Astrocyte (in vitro differentiated cells and primary cell): ENCODE results near the gene SERF1B. TPM values are rescaled to one million over a fixed set of nuclear protein-coding genes. Genes with fewer than 3 reads are reported as not detected.
"Not testable (repeated sequence)": the region's sequence is repeated elsewhere in the genome, so short reads cannot be mapped to it uniquely, and the experiment has no call there.

Source experiments
- DNase-seq: peaks from one replicate; pipeline ENCODE4 v3.0.0-alpha.2; 2010; ENCODE audit warnings: low read depth
- FAIRE-seq: peaks from 2 replicates; lab custom pipeline; 2011; peaks lifted over from hg19 to GRCh38; lab: Jason Lieb, UNC
- H2AFZ ChIP-seq: 2 replicates; pipeline ENCODE4 v1.6.0; 2012; ENCODE audit warnings: low read depth, low read length, inconsistent platforms
- H3K27ac ChIP-seq: 2 replicates; pipeline ENCODE4 v1.5.1; 2011; ENCODE audit warnings: low read depth, low read length, inconsistent platforms
- H3K27me3 ChIP-seq: 2 replicates; pipeline ENCODE4 v1.6.0; 2011; ENCODE audit warnings: low read length, inconsistent platforms; ENCODE audit not compliant: insufficient read depth
- H3K36me3 ChIP-seq: 2 replicates; pipeline ENCODE4 v1.5.1; 2011; ENCODE audit warnings: low read length, inconsistent platforms; ENCODE audit not compliant: insufficient read depth
- H3K4me1 ChIP-seq: 2 replicates; pipeline ENCODE4 v1.5.1; 2011; ENCODE audit warnings: low read length, inconsistent platforms; ENCODE audit not compliant: insufficient read depth
- H3K4me2 ChIP-seq: 2 replicates; pipeline ENCODE4 v1.6.0; 2012; ENCODE audit warnings: low read length, inconsistent platforms
- H3K4me3 ChIP-seq: 2 replicates; pipeline ENCODE4 v1.5.1; 2011; ENCODE audit warnings: low read depth, mild to moderate bottlenecking, low read length, inconsistent platforms; ENCODE audit not compliant: insufficient read depth
- H3K79me2 ChIP-seq: 2 replicates; pipeline ENCODE4 v1.6.0; 2012; ENCODE audit warnings: mild to moderate bottlenecking, low read length, inconsistent platforms; ENCODE audit not compliant: insufficient read depth
- H3K9ac ChIP-seq: 2 replicates; pipeline ENCODE4 v1.6.0; 2012; ENCODE audit warnings: mild to moderate bottlenecking, low read length, inconsistent platforms
- H3K9me3 ChIP-seq: 2 replicates; pipeline ENCODE4 v1.5.1; 2012; ENCODE audit warnings: low read depth, mild to moderate bottlenecking, low read length, inconsistent platforms; ENCODE audit not compliant: insufficient read depth
- H4K20me1 ChIP-seq: 2 replicates; pipeline ENCODE4 v1.6.0; 2012; ENCODE audit warnings: low read length, inconsistent platforms; ENCODE audit not compliant: insufficient read depth
- H3K27ac Mint-ChIP-seq: one replicate; pipeline ENCODE4 v1.8.0; 2021; ENCODE audit warnings: mild to moderate bottlenecking, mixed read lengths; ENCODE audit not compliant: unreplicated experiment
- H3K27me3 Mint-ChIP-seq: one replicate; pipeline ENCODE4 v1.8.0; 2021; ENCODE audit warnings: low read depth, mixed read lengths; ENCODE audit not compliant: unreplicated experiment
- H3K36me3 Mint-ChIP-seq: one replicate; pipeline ENCODE4 v1.8.0; 2021; ENCODE audit warnings: low read depth, mixed read lengths; ENCODE audit not compliant: unreplicated experiment
- H3K4me1 Mint-ChIP-seq: one replicate; pipeline ENCODE4 v1.8.0; 2021; ENCODE audit warnings: low read depth, mixed read lengths; ENCODE audit not compliant: unreplicated experiment
- H3K4me3 Mint-ChIP-seq: one replicate; pipeline ENCODE4 v1.8.0; 2021; ENCODE audit warnings: mild to moderate bottlenecking, moderate library complexity, mixed read lengths; ENCODE audit not compliant: unreplicated experiment
- H3K9me3 Mint-ChIP-seq: one replicate; pipeline ENCODE4 v1.8.0; 2021; ENCODE audit warnings: mild to moderate bottlenecking, mixed read lengths; ENCODE audit not compliant: unreplicated experiment
- total RNA-seq: library from RNA; stranded (reverse); gene quantifications from 2 replicates; pipeline ENCODE4 v1.2.1, GENCODE V29; 2021

Gene SERF1B
- total RNA-seq, 1 donor from 2014 or later, result 40.0 TPM

GRCh38 chr5:70041411-70041810, 16.4 kb downstream of the SERF1B start:
- not testable (repeated sequence) for H3K4me1 Mint-ChIP-seq, H3K27ac ChIP-seq, H3K36me3 Mint-ChIP-seq, FAIRE-seq, H3K27me3 ChIP-seq, H4K20me1 ChIP-seq, H3K36me3 ChIP-seq, H3K4me3 ChIP-seq, H3K27me3 Mint-ChIP-seq, H2AFZ ChIP-seq, H3K4me1 ChIP-seq, H3K79me2 ChIP-seq, H3K4me3 Mint-ChIP-seq, H3K9me3 ChIP-seq, H3K4me2 ChIP-seq, H3K9ac ChIP-seq, H3K9me3 Mint-ChIP-seq, DNase-seq, H3K27ac Mint-ChIP-seq

DNA sequence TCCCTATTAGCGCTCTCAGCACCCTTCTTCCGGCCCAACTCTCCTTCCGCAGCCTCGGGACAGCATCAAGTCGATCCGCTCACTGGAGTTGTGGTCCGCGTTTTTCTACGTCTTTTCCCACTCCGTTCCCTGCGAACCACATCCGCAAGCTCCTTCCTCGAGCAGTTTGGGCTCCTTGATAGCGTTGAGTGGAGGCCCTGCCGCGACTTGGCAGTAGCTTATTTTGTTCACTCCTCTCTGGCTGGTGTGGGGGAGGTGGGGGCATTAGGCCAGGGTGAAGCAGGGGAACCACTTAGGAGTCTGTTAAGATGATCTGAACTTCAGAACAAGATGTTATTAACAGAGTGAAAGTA, 24.7 kb downstream of the SERF1B start:
- H3K4me1 ChIP-seq, H3K9ac ChIP-seq, H3K79me2 ChIP-seq, H3K4me2 ChIP-seq, H3K4me3 Mint-ChIP-seq, DNase-seq, H3K36me3 ChIP-seq, H3K4me1 Mint-ChIP-seq, FAIRE-seq, H3K9me3 ChIP-seq, H4K20me1 ChIP-seq, H3K36me3 Mint-ChIP-seq, H2AFZ ChIP-seq, H3K27ac ChIP-seq, H3K27me3 ChIP-seq, H3K27me3 Mint-ChIP-seq, H3K4me3 ChIP-seq, H3K27ac Mint-ChIP-seq, H3K9me3 Mint-ChIP-seq: not testable (repeated sequence)

DNA sequence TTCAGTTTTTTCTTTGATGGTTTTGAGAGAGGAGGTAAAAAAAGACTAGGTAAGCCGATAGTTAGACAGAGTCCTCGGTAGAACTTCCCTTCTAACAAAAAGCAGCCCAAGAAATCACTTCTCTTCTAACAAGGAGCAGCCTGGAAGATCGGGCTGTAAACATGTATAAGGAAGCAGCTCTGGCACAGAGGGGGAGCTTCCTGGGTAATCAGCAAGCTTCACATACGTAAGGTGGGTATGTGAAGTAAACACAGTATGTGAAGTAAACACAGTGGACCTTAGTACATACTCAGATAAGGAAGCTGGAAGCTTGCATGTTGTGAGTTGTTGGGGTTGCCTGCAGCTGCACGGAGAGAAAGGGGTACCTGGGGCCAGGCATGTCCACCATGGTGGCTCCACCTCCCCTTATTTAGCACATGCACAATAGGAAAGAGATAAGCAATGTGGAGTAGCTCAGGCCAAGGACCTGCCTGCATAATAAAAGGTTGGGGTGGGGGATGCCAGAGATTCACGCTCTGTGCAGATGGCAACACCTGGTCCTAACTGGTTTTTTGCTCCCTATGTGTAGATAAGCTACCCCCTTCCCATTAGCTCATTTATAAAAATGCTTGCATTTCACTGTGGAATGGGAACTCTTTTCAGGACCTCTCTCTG, 31.4 kb downstream of the SERF1B start:
- not testable (repeated sequence) for H3K27ac Mint-ChIP-seq, H3K27me3 Mint-ChIP-seq, H3K4me3 Mint-ChIP-seq, DNase-seq, H2AFZ ChIP-seq, H3K9me3 ChIP-seq, H3K9me3 Mint-ChIP-seq, H3K27ac ChIP-seq, H3K79me2 ChIP-seq, H3K4me1 ChIP-seq, H3K36me3 Mint-ChIP-seq, H3K9ac ChIP-seq, H3K27me3 ChIP-seq, FAIRE-seq, H3K4me3 ChIP-seq, H4K20me1 ChIP-seq, H3K4me1 Mint-ChIP-seq, H3K36me3 ChIP-seq, H3K4me2 ChIP-seq

GRCh38 chr5:70057140-70057539, 32.1 kb downstream of the SERF1B start:
- not testable (repeated sequence) for H3K27me3 Mint-ChIP-seq, H3K4me1 ChIP-seq, FAIRE-seq, H3K27ac Mint-ChIP-seq, H3K36me3 Mint-ChIP-seq, H4K20me1 ChIP-seq, H3K27me3 ChIP-seq, H2AFZ ChIP-seq, H3K27ac ChIP-seq, H3K4me3 ChIP-seq, H3K9me3 ChIP-seq, H3K4me3 Mint-ChIP-seq, H3K79me2 ChIP-seq, H3K4me1 Mint-ChIP-seq, H3K9ac ChIP-seq, H3K9me3 Mint-ChIP-seq, H3K36me3 ChIP-seq, DNase-seq, H3K4me2 ChIP-seq

DNA sequence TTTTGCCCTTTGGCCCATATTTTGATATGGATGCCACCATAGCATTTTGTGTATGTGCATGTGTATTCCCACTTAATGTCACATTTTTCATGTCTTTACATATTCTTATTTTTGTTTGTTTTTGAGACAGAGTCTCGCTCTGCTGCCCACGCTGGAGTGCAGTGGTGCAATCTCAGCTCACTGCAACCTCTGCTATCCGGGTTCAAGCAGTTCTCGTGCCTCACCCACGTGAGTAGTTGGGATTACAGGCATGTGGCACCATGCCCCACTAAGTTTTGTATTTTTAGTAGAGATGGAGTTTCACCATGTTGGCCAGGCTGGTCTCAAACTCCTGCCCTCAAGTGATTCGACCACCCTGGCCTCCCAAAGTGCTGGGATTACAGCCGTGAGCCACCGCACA, 52.6 kb downstream of the SERF1B start:
- not testable (repeated sequence) for FAIRE-seq, DNase-seq, H3K36me3 Mint-ChIP-seq

DNA sequence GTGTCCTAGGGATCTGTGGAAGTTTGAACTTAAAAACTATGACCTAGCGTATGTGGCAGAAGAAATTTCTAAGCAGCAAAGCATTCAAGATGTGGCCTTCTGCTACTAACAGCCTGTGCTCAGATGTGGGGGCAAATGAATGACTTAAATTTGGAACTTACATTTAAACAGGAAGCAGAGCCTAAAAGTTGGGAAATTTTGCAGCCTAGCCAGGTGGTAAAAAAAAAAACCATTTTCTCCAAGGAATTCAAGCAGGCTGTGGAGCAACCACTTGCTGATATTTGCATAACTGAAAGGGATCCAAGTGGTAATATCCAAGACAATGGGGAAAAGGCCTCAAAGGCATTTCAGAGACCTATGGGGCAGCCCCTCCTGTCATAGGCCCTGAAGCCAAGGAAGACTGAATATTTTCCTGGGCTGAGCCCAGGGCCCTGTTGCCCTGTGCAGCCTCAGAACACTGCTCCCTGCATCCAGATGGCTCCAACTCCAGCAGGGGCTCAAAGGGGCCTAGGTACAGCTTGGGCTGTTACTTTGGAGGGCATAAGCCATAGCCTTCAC, 63.9 kb downstream of the SERF1B start:
- H3K27me3 ChIP-seq, H3K4me1 ChIP-seq, H2AFZ ChIP-seq, H3K4me1 Mint-ChIP-seq, H3K9ac ChIP-seq, H3K36me3 ChIP-seq, H3K9me3 Mint-ChIP-seq, H3K4me2 ChIP-seq, H3K36me3 Mint-ChIP-seq, H3K27me3 Mint-ChIP-seq, H3K27ac Mint-ChIP-seq, H3K79me2 ChIP-seq, H3K27ac ChIP-seq, H3K4me3 Mint-ChIP-seq, H3K9me3 ChIP-seq, H4K20me1 ChIP-seq, DNase-seq, H3K4me3 ChIP-seq, FAIRE-seq: not testable (repeated sequence)

More for the DNA sequence above, 52.6 kb downstream of the SERF1B start:
- H3K9me3 ChIP-seq, H3K9me3 Mint-ChIP-seq, H3K4me1 ChIP-seq, H3K4me3 Mint-ChIP-seq, H3K9ac ChIP-seq, H3K36me3 ChIP-seq, H3K4me1 Mint-ChIP-seq, H4K20me1 ChIP-seq, H3K27me3 Mint-ChIP-seq, H3K4me3 ChIP-seq, H3K27me3 ChIP-seq, H3K27ac Mint-ChIP-seq, H2AFZ ChIP-seq, H3K79me2 ChIP-seq, H3K27ac ChIP-seq, H3K4me2 ChIP-seq: not testable (repeated sequence)
